Glomerular visceral epithelial cell (primary cell): ENCODE measurements around the gene ETS2.
"Not testable (repeated sequence)": the region's sequence is repeated elsewhere in the genome, so short reads cannot be mapped to it uniquely, and the experiment has no call there.

Source experiments
- DNase-seq: peaks from one replicate; pipeline ENCODE4 v3.0.0-alpha.2; 2016; ENCODE audit errors: extremely low spot score

The ETS2 gene

DNA sequence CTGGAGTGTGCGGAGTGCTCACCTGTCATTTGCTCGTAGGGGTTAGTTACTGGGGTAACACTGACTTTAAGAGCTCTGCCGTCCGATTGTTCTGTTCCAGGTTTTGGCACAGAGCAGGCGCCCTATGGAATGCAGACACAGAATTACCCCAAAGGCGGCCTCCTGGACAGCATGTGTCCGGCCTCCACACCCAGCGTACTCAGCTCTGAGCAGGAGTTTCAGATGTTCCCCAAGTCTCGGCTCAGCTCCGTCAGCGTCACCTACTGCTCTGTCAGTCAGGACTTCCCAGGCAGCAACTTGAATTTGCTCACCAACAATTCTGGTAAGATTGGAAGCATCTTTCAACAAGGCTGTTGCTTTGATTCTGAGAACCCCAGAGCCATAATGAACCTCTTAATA is 12.6 kb downstream of the ETS2 start:
- no peak for DNase-seq

DNA sequence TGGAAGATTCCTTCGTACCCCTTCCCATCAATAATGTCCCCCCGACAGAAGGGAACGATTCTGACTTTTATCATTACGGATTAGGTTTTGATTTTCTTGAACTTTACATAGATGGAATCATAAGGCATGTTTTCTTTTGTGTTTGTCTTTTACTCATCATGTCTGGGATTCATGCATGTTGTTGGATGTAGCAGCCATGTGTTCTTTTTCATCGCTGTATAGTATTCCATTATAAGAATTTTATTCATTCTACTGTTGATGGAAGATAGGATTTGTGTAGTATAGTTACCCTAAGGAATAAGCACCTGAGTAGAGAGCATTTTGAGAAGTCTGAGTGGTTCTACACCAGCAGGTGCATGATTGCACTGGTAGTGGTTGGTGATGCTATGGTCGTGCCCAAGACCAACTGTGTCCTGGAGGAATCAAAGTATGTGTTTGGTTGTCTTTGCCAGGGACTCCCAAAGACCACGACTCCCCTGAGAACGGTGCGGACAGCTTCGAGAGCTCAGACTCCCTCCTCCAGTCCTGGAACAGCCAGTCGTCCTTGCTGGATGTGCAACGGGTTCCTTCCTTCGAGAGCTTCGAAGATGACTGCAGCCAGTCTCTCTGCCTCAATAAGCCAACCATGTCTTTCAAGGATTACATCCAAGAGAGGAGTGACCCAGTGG is 13.5 kb downstream of the ETS2 start:
- no peak for DNase-seq

DNA sequence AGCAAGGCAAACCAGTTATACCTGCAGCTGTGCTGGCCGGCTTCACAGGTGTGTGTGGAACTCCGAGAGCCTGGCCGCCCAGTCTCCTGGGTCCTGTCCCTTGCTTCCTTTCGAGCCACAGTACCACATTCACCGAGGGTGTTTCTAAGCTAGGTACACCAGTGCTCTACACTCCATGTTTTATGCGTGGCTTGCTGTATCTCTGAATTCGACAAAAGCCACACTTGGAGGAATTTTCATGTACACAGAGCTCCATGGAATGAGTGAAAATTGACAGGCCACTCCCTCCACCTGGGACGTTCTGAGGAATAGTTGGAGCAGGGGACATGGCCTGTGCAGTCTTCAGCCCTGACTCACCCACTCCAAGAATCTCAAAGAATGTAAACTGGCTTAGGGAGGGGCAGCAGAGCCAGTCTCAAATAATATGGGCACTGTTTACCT is 14.0 kb downstream of the ETS2 start:
- peak; percentile 77 for DNase-seq

DNA sequence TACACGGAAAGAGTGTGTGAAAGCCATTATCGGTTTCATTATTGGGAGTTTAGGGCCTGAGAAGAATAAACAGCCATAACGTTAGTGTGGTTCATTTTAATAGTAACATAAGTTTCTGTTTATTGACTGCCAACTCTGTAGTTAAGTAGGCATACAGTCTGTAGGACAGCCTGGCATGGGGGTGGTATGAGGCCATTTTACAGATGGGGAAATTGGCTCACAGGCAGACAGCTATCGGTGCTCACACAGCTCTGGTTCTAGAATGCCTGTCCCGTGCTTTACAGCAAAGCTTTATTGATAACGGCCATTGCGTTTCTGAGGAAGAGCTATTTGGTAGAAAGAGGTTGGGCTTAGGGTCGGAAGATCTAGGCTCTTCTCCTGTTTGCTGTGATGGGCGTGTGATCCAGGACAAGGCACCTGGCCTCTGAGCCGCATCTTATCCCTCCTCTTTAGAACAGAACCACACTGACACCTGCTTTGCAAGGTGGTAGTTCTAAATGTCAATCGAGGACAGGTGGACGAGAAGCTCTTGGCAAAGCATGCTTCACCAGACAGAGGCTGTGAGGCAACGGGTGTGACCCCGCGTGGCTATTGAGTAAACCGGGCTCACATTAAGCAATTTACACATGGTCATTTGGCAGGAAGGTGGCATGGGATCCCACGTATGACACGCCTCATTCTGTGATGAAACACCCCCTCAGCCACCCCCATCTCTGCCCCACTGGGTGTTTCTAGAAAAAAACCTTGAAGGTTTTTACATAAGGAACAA is 14.9 kb downstream of the ETS2 start:
- DNase-seq, result no peak

DNA sequence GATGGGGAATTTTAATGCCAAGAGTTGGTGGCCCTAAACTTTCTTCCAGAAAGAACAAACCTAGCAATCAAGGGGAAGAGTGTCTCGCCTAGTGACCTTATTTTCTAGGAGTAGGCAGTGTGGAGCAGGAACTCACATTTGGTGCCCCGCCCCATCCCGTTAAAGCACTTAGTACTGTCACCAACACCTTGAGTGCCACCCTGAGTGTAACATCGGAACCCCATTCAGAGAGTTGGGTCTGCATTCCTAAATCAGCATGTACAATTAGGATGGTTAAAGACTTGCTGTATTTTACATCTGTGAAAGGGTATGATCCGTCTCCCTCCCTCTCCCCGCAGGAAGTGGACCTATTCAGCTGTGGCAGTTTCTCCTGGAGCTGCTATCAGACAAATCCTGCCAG is 15.5 kb downstream of the ETS2 start:
- DNase-seq, result no peak

DNA sequence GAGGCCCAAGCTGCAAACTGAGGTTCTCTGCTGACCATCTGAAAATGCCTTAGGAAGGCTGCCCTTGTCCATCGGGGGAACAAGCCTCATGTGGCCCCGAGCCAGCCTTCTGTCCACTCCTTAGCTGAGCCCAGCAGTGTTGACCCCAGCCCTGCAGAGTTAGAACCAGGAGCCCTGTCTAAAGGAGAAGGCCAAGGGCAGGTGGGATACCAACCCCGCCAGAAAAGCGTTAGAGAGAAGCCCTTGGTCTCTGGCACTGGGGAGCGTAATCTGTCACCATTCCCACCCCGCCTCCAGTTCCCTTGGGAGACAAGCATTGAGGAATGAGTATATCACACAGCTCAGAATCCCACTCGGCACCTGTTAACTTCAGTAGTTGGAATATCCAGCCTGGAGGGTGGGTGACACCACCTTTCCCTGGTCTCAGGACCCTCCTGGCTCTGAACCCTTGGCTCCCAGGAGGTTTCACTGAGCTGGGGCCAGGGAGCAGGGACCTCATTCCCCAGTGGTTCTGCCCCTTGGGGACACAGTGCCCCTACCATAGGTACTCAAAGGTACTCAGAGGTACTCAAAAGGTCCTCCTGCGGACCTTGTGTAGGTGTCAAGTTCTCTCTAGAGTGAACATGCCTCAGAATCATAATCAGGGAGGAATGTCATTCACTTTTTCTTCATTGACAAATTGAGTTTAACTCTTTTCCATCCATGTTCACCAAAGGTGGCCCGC is 16.4 kb downstream of the ETS2 start:
- DNase-seq, result no peak

DNA sequence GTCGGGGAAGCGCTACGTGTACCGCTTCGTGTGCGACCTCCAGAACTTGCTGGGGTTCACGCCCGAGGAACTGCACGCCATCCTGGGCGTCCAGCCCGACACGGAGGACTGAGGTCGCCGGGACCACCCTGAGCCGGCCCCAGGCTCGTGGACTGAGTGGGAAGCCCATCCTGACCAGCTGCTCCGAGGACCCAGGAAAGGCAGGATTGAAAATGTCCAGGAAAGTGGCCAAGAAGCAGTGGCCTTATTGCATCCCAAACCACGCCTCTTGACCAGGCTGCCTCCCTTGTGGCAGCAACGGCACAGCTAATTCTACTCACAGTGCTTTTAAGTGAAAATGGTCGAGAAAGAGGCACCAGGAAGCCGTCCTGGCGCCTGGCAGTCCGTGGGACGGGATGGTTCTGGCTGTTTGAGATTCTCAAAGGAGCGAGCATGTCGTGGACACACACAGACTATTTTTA is 17.1 kb downstream of the ETS2 start:
- DNase-seq, result no peak

DNA sequence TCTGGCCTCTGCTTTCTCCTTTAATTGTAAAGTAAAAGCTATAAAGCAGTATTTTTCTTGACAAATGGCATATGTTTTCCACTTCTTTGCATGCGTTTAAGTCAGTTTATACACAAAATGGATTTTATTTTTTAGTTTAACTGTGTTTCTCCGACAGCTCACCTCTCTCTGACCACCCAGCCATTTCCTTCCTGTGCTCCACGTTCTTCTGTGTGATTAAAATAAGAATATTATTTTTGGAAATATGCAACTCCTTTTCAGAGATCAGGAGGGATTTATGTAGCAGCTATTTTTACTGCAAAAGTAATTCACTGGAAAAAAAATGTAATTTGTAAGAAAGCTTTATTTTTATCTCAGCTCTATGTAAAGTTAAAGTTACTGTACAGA is 18.0 kb downstream of the ETS2 start:
- no peak for DNase-seq

DNA sequence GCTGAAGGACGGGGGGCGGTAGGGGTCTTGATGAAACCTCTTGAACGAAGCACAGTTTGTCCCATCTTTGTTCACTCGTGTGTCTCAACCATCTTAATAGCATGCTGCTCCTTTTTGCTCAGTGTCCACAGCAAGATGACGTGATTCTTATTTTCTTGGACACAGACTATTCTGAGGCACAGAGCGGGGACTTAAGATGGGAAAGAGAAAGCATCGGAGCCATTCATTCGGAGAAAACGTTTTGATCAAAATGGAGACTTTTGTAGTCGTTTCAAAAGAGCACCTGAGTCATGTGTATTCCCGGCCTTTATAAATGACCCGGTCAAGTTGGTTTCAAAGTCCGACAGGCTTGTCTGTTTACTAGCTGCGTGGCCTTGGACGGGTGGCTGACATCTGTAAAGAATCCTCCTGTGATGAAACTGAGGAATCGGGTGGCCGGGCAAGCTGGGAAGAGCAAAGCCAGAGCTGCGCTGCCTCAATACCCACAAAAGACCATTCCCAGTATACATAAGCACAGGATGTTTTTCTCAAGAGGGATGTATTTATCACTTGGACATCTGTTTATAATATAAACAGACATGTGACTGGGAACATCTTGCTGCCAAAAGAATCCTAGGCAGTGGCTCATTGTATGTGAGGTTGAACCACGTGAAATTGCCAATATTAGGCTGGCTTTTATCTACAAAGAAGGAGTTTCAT is 18.5 kb downstream of the ETS2 start:
- DNase-seq, result no peak

DNA sequence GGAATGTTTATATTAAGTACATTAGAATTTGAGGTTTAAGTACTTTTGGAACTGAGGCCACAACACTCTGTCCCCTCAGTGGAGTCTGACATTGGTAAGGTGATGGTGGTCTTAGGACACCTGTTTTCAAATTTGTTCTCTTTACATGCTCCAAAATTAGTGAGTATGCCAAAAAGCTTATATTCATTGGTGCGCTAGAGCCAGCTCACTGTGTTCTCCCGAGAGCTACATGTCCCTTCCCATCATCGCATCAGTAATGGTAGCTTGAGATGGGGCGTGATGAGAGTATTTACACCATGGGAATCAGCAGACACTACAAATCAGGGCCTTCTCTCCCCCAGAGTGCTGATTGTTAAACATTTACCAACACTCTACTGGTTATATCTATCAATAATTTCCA is 19.5 kb downstream of the ETS2 start:
- no peak for DNase-seq

DNA sequence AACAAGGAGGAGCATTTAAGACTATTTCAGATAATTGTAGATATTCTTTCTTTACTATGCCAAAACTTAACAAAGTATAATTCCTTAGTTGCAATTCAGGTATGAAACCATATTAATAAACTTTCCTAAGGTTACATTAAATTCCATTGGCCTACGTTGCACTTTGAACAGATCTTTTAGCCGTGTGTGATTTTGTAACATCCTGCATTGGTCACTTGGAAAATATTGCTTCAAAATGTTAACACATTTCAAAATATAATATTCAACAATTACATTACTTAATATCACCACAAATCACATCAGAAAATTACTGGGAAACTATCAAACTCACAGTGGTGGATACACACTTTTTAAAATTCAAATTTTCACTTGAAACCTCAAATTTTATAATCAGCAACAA is 20.2 kb downstream of the ETS2 start:
- no peak for DNase-seq

DNA sequence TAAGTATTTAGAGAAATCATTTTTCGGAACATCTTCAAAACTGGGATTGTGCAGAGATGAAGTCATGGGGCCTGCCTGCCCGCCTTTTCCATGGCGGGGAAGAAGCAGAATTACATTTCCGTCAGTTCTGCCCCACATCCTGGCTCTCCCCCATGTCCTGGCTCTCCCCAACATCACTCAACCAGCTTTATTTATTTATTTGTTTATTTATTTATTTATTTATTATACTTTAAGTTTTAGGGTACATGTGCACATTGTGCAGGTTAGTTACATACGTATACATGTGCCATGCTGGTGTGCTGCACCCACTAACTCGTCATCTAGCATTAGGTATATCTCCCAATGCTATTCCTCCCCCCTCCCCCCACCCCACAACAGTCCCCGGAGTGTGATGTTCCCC is 22.4 kb downstream of the ETS2 start:
- DNase-seq, result not testable (repeated sequence)

DNA sequence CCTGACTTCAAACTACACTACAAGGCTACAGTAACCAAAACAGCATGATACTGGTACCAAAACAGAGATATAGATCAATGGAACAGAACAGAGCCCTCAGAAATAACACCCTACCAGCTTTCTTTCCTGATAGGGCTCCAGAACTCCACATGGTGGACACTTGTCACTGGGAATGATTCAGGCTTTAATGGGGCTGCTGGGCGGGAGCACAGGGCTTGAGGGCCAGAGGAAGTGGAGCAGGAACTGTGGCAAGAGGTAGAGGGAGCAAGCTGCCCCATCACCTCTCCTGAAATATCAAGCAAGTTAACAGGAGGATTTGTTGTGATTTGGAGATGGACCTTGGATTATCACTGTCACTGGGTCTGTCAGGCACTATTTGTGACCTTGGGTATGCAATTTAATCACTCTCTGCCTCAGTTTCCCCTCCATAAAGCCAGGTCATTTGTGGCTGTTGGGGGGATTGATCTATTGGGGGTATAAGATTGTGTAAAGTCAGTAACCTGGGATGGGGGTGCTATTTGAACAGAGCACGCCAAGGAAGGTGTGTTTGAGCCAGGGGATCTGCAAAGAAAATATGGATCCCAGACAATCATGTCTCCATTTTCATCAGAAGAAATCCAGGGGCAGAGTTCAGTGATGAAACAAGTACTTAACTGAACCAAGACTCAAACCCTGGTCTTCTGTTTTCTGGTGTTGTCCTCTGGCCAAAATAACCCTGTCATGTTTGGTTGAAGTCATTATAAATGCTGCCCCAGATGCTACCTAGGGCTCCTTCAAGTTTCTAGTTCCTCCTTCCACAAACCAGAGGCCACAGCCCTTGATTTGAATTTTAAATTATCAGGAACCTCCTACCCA is 25.2 kb downstream of the ETS2 start:
- no peak for DNase-seq

DNA sequence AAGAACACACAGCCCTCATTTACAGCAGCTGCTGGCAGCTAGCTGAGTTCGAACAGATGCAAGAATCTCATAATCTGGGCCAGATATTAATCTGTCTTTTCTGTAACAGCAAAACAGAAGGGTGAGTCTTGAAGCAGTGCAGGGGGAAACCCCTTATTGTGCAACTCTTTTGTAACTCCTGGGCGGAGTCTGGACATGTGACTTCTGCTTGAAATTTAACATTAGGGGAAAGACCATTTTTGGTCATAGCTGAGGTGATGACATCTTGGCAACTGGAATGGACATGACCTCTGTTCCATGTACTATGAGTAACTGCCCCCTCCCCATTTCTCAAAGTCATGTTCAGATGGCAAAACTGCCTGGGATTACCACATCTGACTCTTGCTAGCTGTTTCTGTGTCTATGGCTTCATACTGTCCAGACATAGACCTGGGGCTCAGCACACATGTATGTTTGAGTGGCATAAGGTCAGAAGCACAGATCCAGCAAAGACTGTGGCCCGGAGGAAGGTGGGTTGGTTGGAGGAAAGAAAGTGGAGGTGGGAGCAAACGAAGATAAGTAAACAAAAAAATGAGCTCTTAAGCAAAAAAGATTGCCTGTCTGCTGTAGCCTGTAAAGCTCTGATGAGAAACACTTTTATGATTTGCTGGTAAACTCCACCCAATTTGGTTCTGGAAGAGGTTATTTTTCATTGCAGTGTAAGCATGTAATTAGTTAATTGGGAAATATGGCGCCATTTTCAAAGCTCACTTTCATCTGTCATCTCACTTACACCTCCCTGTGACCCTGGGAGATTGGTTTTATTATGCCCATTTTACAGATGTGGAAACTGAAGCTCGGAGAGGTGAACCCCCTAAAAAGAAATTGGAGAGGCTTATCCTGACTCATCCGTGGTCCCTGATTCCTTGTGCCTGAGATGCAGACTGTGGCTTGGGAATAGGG is 26.1 kb downstream of the ETS2 start:
- peak; percentile 92 for DNase-seq

DNA sequence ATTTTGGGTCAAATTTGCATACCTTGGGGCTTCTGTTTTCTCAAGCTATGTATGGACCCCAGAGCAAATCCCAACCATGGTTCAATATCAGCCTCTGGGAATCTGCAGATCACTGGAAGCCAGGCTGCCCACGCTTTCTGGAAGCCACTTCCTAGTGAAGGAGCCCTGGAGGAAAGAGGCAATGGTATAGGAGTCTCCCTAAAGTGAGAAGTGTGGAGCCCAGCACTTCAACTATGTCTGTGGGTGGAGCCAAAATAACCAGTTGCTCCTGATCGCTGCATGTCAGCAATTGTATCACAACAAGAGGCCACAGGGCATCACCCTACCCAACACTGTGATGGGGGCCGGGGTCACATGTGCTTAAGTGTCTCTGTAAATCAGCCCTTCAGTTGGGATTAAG is 26.9 kb downstream of the ETS2 start:
- DNase-seq, result no peak

DNA sequence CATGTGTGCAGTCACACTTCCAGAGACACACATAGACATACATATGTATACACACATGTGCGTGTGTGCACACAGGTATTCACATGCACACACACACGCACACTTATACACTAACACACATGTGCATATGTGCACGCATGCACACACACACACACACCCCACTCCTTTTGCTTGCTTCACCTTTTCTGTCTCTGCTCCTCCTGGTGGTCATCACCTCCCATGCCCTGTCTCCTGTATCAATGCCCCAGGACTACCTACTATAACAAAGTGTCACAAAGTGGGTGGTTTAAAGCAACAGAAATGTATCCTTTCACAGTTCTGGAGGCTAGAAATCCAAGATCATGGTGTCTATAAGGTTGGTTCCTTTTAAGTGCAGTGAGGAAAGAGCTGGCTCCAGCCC is 27.4 kb downstream of the ETS2 start:
- DNase-seq, result no peak

DNA sequence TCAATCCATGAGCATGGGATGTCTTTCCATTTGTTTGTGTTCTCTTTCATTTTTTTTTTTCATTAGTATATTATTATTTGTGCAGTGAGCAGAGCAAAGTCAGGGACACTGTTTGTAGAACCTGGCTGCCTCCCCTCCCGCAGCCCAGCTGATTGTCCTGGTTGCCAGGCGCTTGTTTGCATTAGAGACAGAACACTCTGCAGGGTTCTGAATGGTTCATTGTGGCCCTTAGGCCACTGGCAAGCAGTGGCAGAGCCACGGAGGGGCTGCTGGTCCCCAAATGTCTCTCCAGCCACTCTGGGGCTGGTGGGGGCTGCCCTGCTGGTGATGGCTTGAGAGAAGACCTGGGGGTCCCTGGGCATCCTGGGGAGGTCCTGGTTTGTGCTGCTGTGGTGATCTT is 29.0 kb downstream of the ETS2 start:
- DNase-seq, result no peak

DNA sequence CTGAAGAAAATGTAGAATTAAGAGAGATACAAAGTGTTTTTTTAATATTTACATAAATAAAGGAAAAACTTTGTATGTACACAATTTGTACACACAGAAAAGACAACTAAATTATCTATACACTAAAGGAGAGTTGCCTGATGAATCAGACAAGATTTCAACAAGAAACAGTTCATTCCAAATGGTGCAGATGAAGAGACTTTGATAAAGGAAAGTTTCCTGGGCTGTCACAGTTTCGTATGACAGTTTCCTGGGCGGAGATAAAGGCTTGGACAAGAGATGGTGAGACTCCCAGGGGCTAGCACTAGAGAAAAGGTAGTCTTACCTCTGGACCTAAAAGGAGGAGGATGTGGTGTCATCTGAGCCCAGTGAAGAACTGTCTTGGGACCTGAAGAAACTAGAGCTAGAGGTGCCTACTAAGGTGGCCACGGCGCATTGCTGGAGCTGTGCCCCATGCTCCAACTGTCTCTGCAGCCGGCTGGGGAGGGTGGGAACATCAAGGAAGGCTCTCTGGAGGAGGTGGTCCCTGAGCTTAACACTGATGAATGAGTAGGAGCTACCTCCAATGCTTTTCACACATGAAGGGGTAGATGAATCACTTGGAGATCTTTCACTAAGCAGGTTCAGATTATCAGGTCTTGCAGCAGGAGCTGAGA is 32.2 kb downstream of the ETS2 start:
- DNase-seq, result no peak

DNA sequence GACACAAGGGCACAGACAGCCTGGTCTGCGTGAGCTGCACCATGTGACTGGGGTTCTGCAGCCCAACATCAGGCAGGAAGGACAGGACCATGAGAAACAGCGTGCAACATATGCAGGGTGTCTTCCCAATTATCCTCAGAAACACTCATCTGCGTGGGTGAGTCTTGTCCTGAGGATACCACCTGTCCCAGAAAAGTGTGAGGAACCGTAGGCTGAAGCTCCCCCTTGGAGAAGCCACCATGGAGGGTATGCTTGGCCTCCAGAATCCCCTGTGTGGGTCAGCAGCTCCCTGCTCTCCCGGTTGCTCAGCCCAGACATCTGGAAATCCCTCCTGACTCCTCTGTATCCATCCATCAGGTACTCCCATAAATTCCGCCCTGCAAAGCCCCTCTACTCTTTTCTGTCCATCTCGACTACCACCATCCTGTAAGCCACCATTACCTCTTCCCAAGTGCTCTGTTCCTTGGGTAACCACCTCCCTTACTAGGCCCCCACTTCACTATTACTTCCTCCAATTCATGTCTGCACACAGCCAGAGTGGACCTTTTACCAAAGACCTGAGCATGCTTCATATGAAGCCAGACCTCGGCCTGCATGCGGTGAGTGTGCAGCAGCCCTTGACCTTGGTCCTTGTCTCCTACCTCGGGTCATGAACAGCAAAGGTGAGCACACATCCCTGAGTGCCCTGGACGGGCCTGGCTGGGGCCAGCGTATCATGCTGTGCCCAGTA is 33.0 kb downstream of the ETS2 start:
- no peak for DNase-seq
